Neuronal stem cell (in vitro differentiated cells): Measurements from ENCODE around the gene ABCA5.

Experiments used
- DNase-seq: peaks from one replicate; pipeline ENCODE4 v3.0.0-alpha.2; 2013; ENCODE audit warnings: low spot score
- H2AFZ ChIP-seq: one replicate; pipeline ENCODE4 v1.6.1; 2013; ENCODE audit warnings: mild to moderate bottlenecking, low read length, inconsistent platforms
- H2AK5ac ChIP-seq: 2 replicates; pipeline ENCODE4 v1.6.1; 2013; ENCODE audit warnings: low read depth, mild to moderate bottlenecking, inconsistent platforms, low read length, moderate library complexity, mixed read lengths
- H2BK120ac ChIP-seq: 2 replicates; pipeline ENCODE4 v1.6.1; 2013; ENCODE audit warnings: low read depth, mild to moderate bottlenecking, inconsistent platforms, low read length, moderate library complexity, mixed read lengths
- H2BK12ac ChIP-seq: one replicate; pipeline ENCODE4 v1.6.1; 2013; ENCODE audit warnings: low read length, inconsistent platforms
- H2BK15ac ChIP-seq: 2 replicates; pipeline ENCODE4 v1.6.1; 2013; ENCODE audit warnings: mild to moderate bottlenecking, low read length, inconsistent platforms, mixed read lengths
- H2BK5ac ChIP-seq: one replicate; pipeline ENCODE4 v1.6.1; 2013; ENCODE audit warnings: inconsistent platforms, mild to moderate bottlenecking, low read length, moderate library complexity
- H3K14ac ChIP-seq: one replicate; pipeline ENCODE4 v1.6.1; 2013; ENCODE audit warnings: low read length, inconsistent platforms
- H3K18ac ChIP-seq: 2 replicates; pipeline ENCODE4 v1.6.1; 2013; ENCODE audit warnings: low read length, inconsistent platforms
- H3K23ac ChIP-seq: 2 replicates; pipeline ENCODE4 v1.6.1; 2013; ENCODE audit warnings: low read depth, mild to moderate bottlenecking, mixed read lengths, low read length, inconsistent platforms; ENCODE audit not compliant: poor library complexity
- H3K27ac ChIP-seq: replicated peaks from 3 replicates; pipeline ENCODE4 v1.5.1; 2013; ENCODE audit warnings: low read length, inconsistent platforms
- H3K27me3 ChIP-seq, 3 experiments: 2 replicates each; pipeline ENCODE4 v1.6.1; 2013; ENCODE audit warnings: low read length in 3 of 3, mild to moderate bottlenecking in 2 of 3, inconsistent platforms in 1 of 3, low read depth in 1 of 3, mixed read lengths in 1 of 3, moderate library complexity in 1 of 3; ENCODE audit not compliant: control insufficient read depth in 3 of 3, insufficient read depth in 3 of 3
- H3K36me3 ChIP-seq, 2 donors: replicated peaks in 1 of 2; 2 replicates each; pipeline ENCODE4 v1.6.1; 2013; ENCODE audit warnings: low read length in 2 of 2; ENCODE audit not compliant: control insufficient read depth in 2 of 2, insufficient read depth in 2 of 2
- H3K4ac ChIP-seq: 2 replicates; pipeline ENCODE4 v1.6.1; 2013; ENCODE audit warnings: inconsistent platforms, mild to moderate bottlenecking, low read length, moderate library complexity
- H3K4me1 ChIP-seq, 2 donors: 1 replicate in 1 of 2; 2 replicates in 1 of 2; pipeline ENCODE4 v1.6.1; 2013; ENCODE audit warnings: low read length in 2 of 2, low read depth in 1 of 2; ENCODE audit not compliant: control insufficient read depth in 2 of 2, insufficient read depth in 1 of 2
- H3K4me2 ChIP-seq: one replicate; pipeline ENCODE4 v1.6.1; 2013; ENCODE audit warnings: mild to moderate bottlenecking, low read length, inconsistent platforms; ENCODE audit not compliant: insufficient read depth, poor library complexity, severe bottlenecking
- H3K4me3 ChIP-seq, 2 donors: 2 replicates each; pipeline ENCODE4 v1.5.1; 2013; ENCODE audit warnings: low read length in 2 of 2, mild to moderate bottlenecking in 2 of 2, inconsistent platforms in 1 of 2, moderate library complexity in 1 of 2
- H3K79me1 ChIP-seq: one replicate; pipeline ENCODE4 v1.6.1; 2013; ENCODE audit warnings: low read depth, mild to moderate bottlenecking, inconsistent platforms, low read length, moderate library complexity
- H3K9ac ChIP-seq: one replicate; pipeline ENCODE4 v1.6.1; 2013; ENCODE audit warnings: mild to moderate bottlenecking, low read depth, low read length, inconsistent platforms; ENCODE audit not compliant: poor library complexity
- H3K9me3 ChIP-seq, 2 donors: replicated peaks in 1 of 2; 2 replicates each; pipeline versions ENCODE3 to v1.6.1; 2013; ENCODE audit warnings: low read length in 2 of 2, mild to moderate bottlenecking in 2 of 2, inconsistent platforms in 1 of 2, low read depth in 1 of 2, mixed read lengths in 1 of 2, moderate library complexity in 1 of 2; ENCODE audit not compliant: control insufficient read depth in 2 of 2, insufficient read depth in 1 of 2
- H4K8ac ChIP-seq: one replicate; pipeline ENCODE4 v1.6.1; 2013; ENCODE audit warnings: low read depth, mild to moderate bottlenecking, inconsistent platforms, low read length, moderate library complexity
- H4K91ac ChIP-seq: one replicate; pipeline ENCODE4 v1.6.1; 2013; ENCODE audit warnings: low read length, low read depth, mild to moderate bottlenecking, inconsistent platforms; ENCODE audit not compliant: poor library complexity
- WGBS, 2 donors: extraction: QIAGEN DNeasy Blood & Tissue Kit; methylation state at CpG; one replicate each; pipeline ENCODE4 v1.1.7; 2013; ENCODE audit warnings: missing lambda C conversion rate in 2 of 2, mixed read lengths in 1 of 2; ENCODE audit not compliant: insufficient read length in 2 of 2, insufficient replicate concordance in 1 of 2; ENCODE audit errors: extremely low coverage in 2 of 2; 5-methylcytosine and 5-hydroxymethylcytosine counted together

Gene ABCA5

GRCh38 chr17:69275751-69276150 is 51.2 kb downstream of the ABCA5 start:
- H2BK12ac ChIP-seq = no peak overlapping the region
- H4K8ac ChIP-seq = no peak overlapping the region
- H3K79me1 ChIP-seq = no peaks in the 10 kb centered on the region
- H3K4me3 ChIP-seq = no peak overlapping the region
- H2AFZ ChIP-seq = no peak overlapping the region
- H2BK5ac ChIP-seq = no peak overlapping the region
- no peak overlapping the region for H2BK120ac ChIP-seq
- no peak overlapping the region for H3K14ac ChIP-seq
- no peaks in the 10 kb centered on the region for H3K9me3 ChIP-seq
- H3K18ac ChIP-seq = no peak overlapping the region
- H3K36me3 ChIP-seq = peaks cover 0 to 14% of the 10 kb centered on the region in 2 donors
- no peak overlapping the region for H2AK5ac ChIP-seq
- no peak overlapping the region for H3K4me2 ChIP-seq
- DNase-seq = no peak
- no peaks in the 10 kb centered on the region for H3K4me1 ChIP-seq
- no peak overlapping the region for H2BK15ac ChIP-seq
- H4K91ac ChIP-seq = no peak overlapping the region
- H3K27ac ChIP-seq = no peak overlapping the region
- no peaks in the 10 kb centered on the region for H3K27me3 ChIP-seq
- no peak overlapping the region for H3K9ac ChIP-seq
- WGBS, 2 donors = no CpG with 5 or more reads among the region's 4 CpGs
- no peak overlapping the region for H3K4ac ChIP-seq
- no peak overlapping the region for H3K23ac ChIP-seq

GRCh38 chr17:69271023-69271422 is 55.9 kb downstream of the ABCA5 start:
- no peak overlapping the region for H4K8ac ChIP-seq
- H2BK5ac ChIP-seq = no peak overlapping the region
- H3K27me3 ChIP-seq = no peaks in the 10 kb centered on the region
- H2AFZ ChIP-seq = no peak overlapping the region
- no peak for DNase-seq
- H3K79me1 ChIP-seq = no peaks in the 10 kb centered on the region
- H3K4me1 ChIP-seq = no peaks in the 10 kb centered on the region
- H2BK120ac ChIP-seq = no peak overlapping the region
- peaks cover 0 to 3% of the 10 kb centered on the region in 2 donors for H3K36me3 ChIP-seq
- H3K27ac ChIP-seq = no peak overlapping the region
- H3K4me2 ChIP-seq = no peak overlapping the region
- no peak overlapping the region for H3K4ac ChIP-seq
- H2AK5ac ChIP-seq = no peak overlapping the region
- H3K23ac ChIP-seq = no peak overlapping the region
- H3K4me3 ChIP-seq = no peak overlapping the region
- H3K18ac ChIP-seq = no peak overlapping the region
- no peak overlapping the region for H3K14ac ChIP-seq
- no CpG with 5 or more reads among the region's 7 CpGs for WGBS, 2 donors
- no peak overlapping the region for H2BK12ac ChIP-seq
- no peak overlapping the region for H4K91ac ChIP-seq
- no peak overlapping the region for H2BK15ac ChIP-seq
- no peaks in the 10 kb centered on the region for H3K9me3 ChIP-seq
- H3K9ac ChIP-seq = no peak overlapping the region

GRCh38 chr17:69269131-69269998 is 57.6 kb downstream of the ABCA5 start:
- H3K4me2 ChIP-seq = no peak overlapping the region
- H4K8ac ChIP-seq = no peak overlapping the region
- H3K79me1 ChIP-seq = no peaks in the 10 kb centered on the region
- no peak overlapping the region for H2BK120ac ChIP-seq
- H3K14ac ChIP-seq = no peak overlapping the region
- H3K9ac ChIP-seq = no peak overlapping the region
- no peak overlapping the region for H2AK5ac ChIP-seq
- no peaks in the 10 kb centered on the region for H3K36me3 ChIP-seq
- no peak overlapping the region for H4K91ac ChIP-seq
- H2AFZ ChIP-seq = no peak overlapping the region
- no CpG with 5 or more reads among the region's 6 CpGs for WGBS, 2 donors
- H2BK15ac ChIP-seq = no peak overlapping the region
- H3K23ac ChIP-seq = no peak overlapping the region
- H2BK12ac ChIP-seq = no peak overlapping the region
- H3K4me1 ChIP-seq = no peaks in the 10 kb centered on the region
- H3K4me3 ChIP-seq = no peak overlapping the region
- H3K4ac ChIP-seq = no peak overlapping the region
- H3K9me3 ChIP-seq = no peaks in the 10 kb centered on the region
- H2BK5ac ChIP-seq = no peak overlapping the region
- H3K27me3 ChIP-seq = no peaks in the 10 kb centered on the region
- no peak for DNase-seq
- no peak overlapping the region for H3K27ac ChIP-seq
- H3K18ac ChIP-seq = no peak overlapping the region

GRCh38 chr17:69268543-69269014 is 58.4 kb downstream of the ABCA5 start:
- no peak overlapping the region for H2BK15ac ChIP-seq
- no CpG with 5 or more reads among the region's 5 CpGs for WGBS, 2 donors

More at GRCh38 chr17:69268543-69269014, 58.4 kb downstream of the ABCA5 start:
- Histone ChIP-seq H3K9me3 (no peaks in the 10 kb centered on the region), H3K4me3 (no peak overlapping the region), H4K8ac (no peak overlapping the region), H2BK120ac (no peak overlapping the region), H3K14ac (no peak overlapping the region), H3K79me1 (no peaks in the 10 kb centered on the region), H3K36me3 (no peaks in the 10 kb centered on the region), H4K91ac (no peak overlapping the region), H3K9ac (no peak overlapping the region), H3K4me2 (no peak overlapping the region), H3K4ac (no peak overlapping the region), H2AFZ (no peak overlapping the region), H2AK5ac (no peak overlapping the region), H3K27ac (no peak overlapping the region), H2BK5ac (no peak overlapping the region), H3K23ac (no peak overlapping the region), H3K18ac (no peak overlapping the region), H3K4me1 (no peaks in the 10 kb centered on the region), H3K27me3 (no peaks in the 10 kb centered on the region), H2BK12ac (no peak overlapping the region)
- no peak for DNase-seq
